Right renal pelvis (tissue), 4 donors: ENCODE data around the gene PTH. TPM values are rescaled to one million over a fixed set of nuclear protein-coding genes. Genes with fewer than 3 reads are reported as not detected.

Experiments used
- DNase-seq, 4 donors: peaks; one replicate each; pipeline ENCODE4 v3.0.0-alpha.2; 2013; ENCODE audit warnings: low read depth in 4 of 4, low spot score in 3 of 4, missing footprints in 1 of 4
- polyA plus RNA-seq, 4 donors: library from polyadenylated mRNA; unstranded; fragments of 120-200 nt; gene quantifications; one replicate each; pipeline ENCODE4 v1.2.1, GENCODE V29; 2013; ENCODE audit not compliant: insufficient read length in 4 of 4

PTH gene
- polyA plus RNA-seq, 4 donors = not detected

GRCh38 chr11:13450832-13451397 lies 44.9 kb downstream of the PTH start:
- DNase-seq = no peak

DNA sequence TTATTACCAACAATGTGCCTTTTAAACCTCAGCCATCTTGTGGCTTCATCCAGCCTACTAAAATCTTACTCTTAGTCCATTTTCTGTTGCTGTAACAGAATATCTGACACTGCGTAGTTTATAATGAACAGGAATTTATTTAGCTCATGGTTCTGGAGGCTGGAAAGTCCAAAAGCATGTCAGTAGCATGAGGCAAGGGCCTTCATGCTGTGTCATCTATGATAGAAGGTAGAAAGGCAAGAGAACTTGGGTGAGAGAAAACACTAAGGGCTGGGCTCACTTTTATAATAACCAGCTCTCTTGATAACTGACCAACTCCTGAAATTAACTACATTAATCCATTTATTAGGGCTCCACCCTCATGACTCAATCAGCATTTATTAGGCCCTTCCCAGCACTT lies 46.3 kb downstream of the PTH start:
- no peak for DNase-seq

DNA sequence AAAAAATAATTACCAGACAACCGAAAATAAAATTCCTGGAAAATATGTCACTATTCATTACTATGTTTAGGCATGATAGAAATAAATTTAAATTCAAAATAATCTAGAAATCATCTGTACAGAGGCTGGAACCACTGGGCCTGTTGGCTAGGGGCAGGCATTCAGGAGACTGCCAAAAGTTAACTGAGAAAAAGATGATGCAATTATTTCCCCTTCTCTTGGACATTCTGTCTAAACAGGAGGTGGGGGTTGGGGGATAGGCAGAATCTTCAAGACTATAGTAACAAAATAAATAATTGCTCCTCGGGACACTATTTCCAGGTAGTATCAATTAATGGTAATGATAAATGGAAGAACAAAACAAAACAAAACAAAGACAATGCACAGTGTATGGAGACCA lies 46.9 kb downstream of the PTH start:
- no peak for DNase-seq

- DNase-seq = no peak
Measured at GRCh38 chr11:13446444-13446843, 49.4 kb downstream of the PTH start.

GRCh38 chr11:13445588-13445987 lies 50.2 kb downstream of the PTH start:
- DNase-seq = no peak

Other genes starting within 250 kb of the PTH start
- gene BMAL1, start 218.2 kb downstream of the PTH start, polyA plus RNA-seq = 10 to 100 TPM in 3 of 4 donors, 1 to 10 TPM in 1; 8.8 to 14.2 (median 11.9) TPM
- 10 to 100 TPM; 28.9 to 36.4 (median 34.0) TPM for gene BTBD10, start 32.8 kb downstream of the PTH start, polyA plus RNA-seq
- 10 to 100 TPM; 59.0 to 80.4 (median 70.4) TPM for gene FAR1, start 172.7 kb upstream of the PTH start, polyA plus RNA-seq